NCI-H345 treated with DMSO at 0.1 percent for 48 hours (cell line): ENCODE measurements around the gene CLIC4.
A peak's percentile ranks its signal among the peaks of the same experiment; 100 is the strongest.
"Not testable (repeated sequence)": the region's sequence is repeated elsewhere in the genome, so short reads cannot be mapped to it uniquely, and the experiment has no call there.

Experiments
- DNase-seq: peaks from one replicate; lab custom pipeline; 2025; ENCODE audit not compliant: unreplicated experiment; lab: John Stamatoyannopoulos, UW

CLIC4 gene

GRCh38 chr1:24803220-24803619 is 58.0 kb downstream of the CLIC4 start:
- no peak for DNase-seq

GRCh38 chr1:24803987-24804530 is 58.8 kb downstream of the CLIC4 start:
- no peak for DNase-seq

- DNase-seq: no peak
Measured at GRCh38 chr1:24805534-24806301, 60.5 kb downstream of the CLIC4 start.

GRCh38 chr1:24806588-24806987 is 61.3 kb downstream of the CLIC4 start:
- DNase-seq: no peak

GRCh38 chr1:24811494-24811893 is 66.2 kb downstream of the CLIC4 start:
- DNase-seq: not testable (repeated sequence)

- DNase-seq: not testable (repeated sequence)
Measured at GRCh38 chr1:24820221-24820620, 75.0 kb downstream of the CLIC4 start.

GRCh38 chr1:24822887-24823286 is 77.6 kb downstream of the CLIC4 start:
- DNase-seq: no peak

GRCh38 chr1:24823486-24823885 is 78.2 kb downstream of the CLIC4 start:
- not testable (repeated sequence) for DNase-seq

GRCh38 chr1:24825174-24825573 is 79.9 kb downstream of the CLIC4 start:
- no peak for DNase-seq

- no peak for DNase-seq
Measured at GRCh38 chr1:24826510-24826909, 81.3 kb downstream of the CLIC4 start.

GRCh38 chr1:24827379-24828135 is 82.3 kb downstream of the CLIC4 start:
- DNase-seq: no peak

GRCh38 chr1:24828183-24828886 is 83.1 kb downstream of the CLIC4 start:
- DNase-seq: no peak

- peak; percentile 43 for DNase-seq
Measured at GRCh38 chr1:24828887-24829192, 83.6 kb downstream of the CLIC4 start.

- DNase-seq: peak; percentile 60
Measured at GRCh38 chr1:24830680-24831272, 85.5 kb downstream of the CLIC4 start.

- no peak for DNase-seq
Measured at GRCh38 chr1:24841593-24841992, 96.3 kb downstream of the CLIC4 start.

- no peak for DNase-seq
Measured at GRCh38 chr1:24846671-24847070, 101.4 kb downstream of the CLIC4 start.

- DNase-seq: peak; percentile 24
Measured at GRCh38 chr1:24847995-24848881, 103.0 kb downstream of the CLIC4 start.

GRCh38 chr1:24849672-24850295 is 104.5 kb downstream of the CLIC4 start:
- no peak for DNase-seq

GRCh38 chr1:24850328-24850920 is 105.2 kb downstream of the CLIC4 start:
- no peak for DNase-seq
